ENCODE measurements around the gene SLCO6A1.

DNA sequence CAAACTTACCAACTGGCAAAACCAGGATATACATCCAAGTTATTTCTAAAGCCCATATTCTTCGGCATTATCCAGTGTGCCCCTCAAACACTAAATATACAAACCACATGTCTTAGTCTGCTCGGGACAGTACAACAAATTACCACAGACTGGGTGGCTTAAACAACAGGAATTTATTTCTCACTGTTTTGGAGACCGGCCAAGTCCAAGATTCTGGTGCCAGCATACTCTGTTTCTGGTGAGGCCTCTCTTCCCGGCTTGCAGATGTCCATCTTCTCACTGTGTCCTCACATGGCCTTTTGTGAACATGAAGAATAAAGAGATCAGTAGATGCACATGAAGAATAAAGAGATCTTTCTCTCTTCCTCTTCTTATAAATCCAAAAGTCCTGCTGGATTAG is 12.9 kb upstream of the SLCO6A1 start:
- TF ChIP-seq, protein P1, sequence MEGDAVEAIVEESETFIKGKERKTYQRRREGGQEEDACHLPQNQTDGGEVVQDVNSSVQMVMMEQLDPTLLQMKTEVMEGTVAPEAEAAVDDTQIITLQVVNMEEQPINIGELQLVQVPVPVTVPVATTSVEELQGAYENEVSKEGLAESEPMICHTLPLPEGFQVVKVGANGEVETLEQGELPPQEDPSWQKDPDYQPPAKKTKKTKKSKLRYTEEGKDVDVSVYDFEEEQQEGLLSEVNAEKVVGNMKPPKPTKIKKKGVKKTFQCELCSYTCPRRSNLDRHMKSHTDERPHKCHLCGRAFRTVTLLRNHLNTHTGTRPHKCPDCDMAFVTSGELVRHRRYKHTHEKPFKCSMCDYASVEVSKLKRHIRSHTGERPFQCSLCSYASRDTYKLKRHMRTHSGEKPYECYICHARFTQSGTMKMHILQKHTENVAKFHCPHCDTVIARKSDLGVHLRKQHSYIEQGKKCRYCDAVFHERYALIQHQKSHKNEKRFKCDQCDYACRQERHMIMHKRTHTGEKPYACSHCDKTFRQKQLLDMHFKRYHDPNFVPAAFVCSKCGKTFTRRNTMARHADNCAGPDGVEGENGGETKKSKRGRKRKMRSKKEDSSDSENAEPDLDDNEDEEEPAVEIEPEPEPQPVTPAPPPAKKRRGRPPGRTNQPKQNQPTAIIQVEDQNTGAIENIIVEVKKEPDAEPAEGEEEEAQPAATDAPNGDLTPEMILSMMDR (IDR thresholded peaks at IDR 0.05; ENCODE audit: low read depth, low read length): no peak
- TF ChIP-seq POLR2A (IDR thresholded peaks at IDR 0.05; ENCODE audit: extremely low read depth, insufficient read length) (no peak), MYC (IDR thresholded peaks at IDR 0.05; ENCODE audit: low read depth, low read length) (no peak)

Data from NB4 (cell line).